ENCODE data around the gene FGF14.

The FGF14 gene

GRCh38 chr13:102440259-102440936 lies 38.5 kb upstream of the FGF14 start:
- no peak overlapping the region for H3K27ac ChIP-seq (ENCODE audit: low read depth, low read length)
- H3F3A ChIP-seq (ENCODE audit: control insufficient read depth, insufficient read depth), result no peaks in the 10 kb centered on the region
- H4K20me1 ChIP-seq (ENCODE audit: control insufficient read depth, insufficient read depth, low read depth, low read length), result no peaks in the 10 kb centered on the region
- H3K79me2 ChIP-seq (ENCODE audit: control insufficient read depth, low read length), result no peaks in the 10 kb centered on the region
- H3K4me2 ChIP-seq (ENCODE audit: low read length), result no peak overlapping the region
- no peak overlapping the region for H3K4me3 ChIP-seq (ENCODE audit: low read length)
- no peaks in the 10 kb centered on the region for H3K9me3 ChIP-seq (ENCODE audit: control insufficient read depth, insufficient read depth, low read length)
- TF ChIP-seq CTCF (IDR thresholded peaks at IDR 0.05; ENCODE audit: low read depth, low read length, poor library complexity, severe bottlenecking) (no peak), EZH2phosphoT487 (IDR thresholded peaks at IDR 0.05; ENCODE audit: borderline replicate concordance, low read length) (no peak)
- no peaks in the 10 kb centered on the region for H3K27me3 ChIP-seq (ENCODE audit: control insufficient read depth, low read length)
- H3K4me1 ChIP-seq (ENCODE audit: control insufficient read depth, low read length), result no peaks in the 10 kb centered on the region
- no peaks in the 10 kb centered on the region for H3K36me3 ChIP-seq (ENCODE audit: control insufficient read depth, low read length)
- H3K9me2 ChIP-seq (replicated peaks; ENCODE audit: control insufficient read depth, low read length), result no peaks in the 10 kb centered on the region

DNA sequence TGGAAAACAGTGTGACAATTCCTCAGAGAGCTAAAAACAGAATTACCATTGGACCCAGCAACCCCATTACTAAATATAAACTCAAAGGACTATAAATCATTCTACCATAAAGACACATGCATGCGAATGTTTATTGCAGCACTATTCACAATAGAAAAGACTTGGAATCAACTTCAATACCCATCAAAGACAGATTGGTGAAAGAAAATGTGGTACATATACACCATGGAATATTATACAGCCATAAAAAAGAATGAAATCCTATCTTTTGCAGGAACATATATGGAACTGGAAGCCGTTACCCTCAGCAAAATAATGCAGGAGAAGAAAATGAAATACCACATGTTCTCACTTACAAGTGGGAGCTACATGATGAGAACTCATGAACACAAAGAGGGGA lies 20.8 kb upstream of the FGF14 start:
- Histone ChIP-seq H3K4me3 (ENCODE audit: low read length) (no peak overlapping the region), H3K4me1 (ENCODE audit: control insufficient read depth, low read length) (no peaks in the 10 kb centered on the region), H3K9me2 (replicated peaks; ENCODE audit: control insufficient read depth, low read length) (no peaks in the 10 kb centered on the region), H3K27me3 (ENCODE audit: control insufficient read depth, low read length) (no peaks in the 10 kb centered on the region), H3K27ac (ENCODE audit: low read depth, low read length) (no peak overlapping the region), H3K36me3 (ENCODE audit: control insufficient read depth, low read length) (no peaks in the 10 kb centered on the region), H3K4me2 (ENCODE audit: low read length) (no peak overlapping the region), H3K79me2 (ENCODE audit: control insufficient read depth, low read length) (no peaks in the 10 kb centered on the region), H3K9me3 (ENCODE audit: control insufficient read depth, insufficient read depth, low read length) (no peaks in the 10 kb centered on the region; the same call in 1 of the 2 replicates), H3F3A (ENCODE audit: control insufficient read depth, insufficient read depth) (no peaks in the 10 kb centered on the region), H4K20me1 (ENCODE audit: control insufficient read depth, insufficient read depth, low read depth, low read length) (no peaks in the 10 kb centered on the region)
- TF ChIP-seq CTCF (IDR thresholded peaks at IDR 0.05; ENCODE audit: low read depth, low read length, poor library complexity, severe bottlenecking), result no peak
- TF ChIP-seq EZH2phosphoT487 (IDR thresholded peaks at IDR 0.05; ENCODE audit: borderline replicate concordance, low read length), result no peak

GRCh38 chr13:102405499-102406100 lies 3.8 kb upstream of the FGF14 start:
- H3F3A ChIP-seq (ENCODE audit: control insufficient read depth, insufficient read depth), result no peaks in the 10 kb centered on the region
- H3K27ac ChIP-seq (ENCODE audit: low read depth, low read length), result no peak overlapping the region
- no peaks in the 10 kb centered on the region for H3K9me3 ChIP-seq (ENCODE audit: control insufficient read depth, insufficient read depth, low read length)
- TF ChIP-seq CTCF (IDR thresholded peaks at IDR 0.05; ENCODE audit: low read depth, low read length, poor library complexity, severe bottlenecking) (no peak), EZH2phosphoT487 (IDR thresholded peaks at IDR 0.05; ENCODE audit: borderline replicate concordance, low read length) (no peak)
- no peaks in the 10 kb centered on the region for H3K9me2 ChIP-seq (replicated peaks; ENCODE audit: control insufficient read depth, low read length)
- no peaks in the 10 kb centered on the region for H4K20me1 ChIP-seq (ENCODE audit: control insufficient read depth, insufficient read depth, low read depth, low read length)
- no peaks in the 10 kb centered on the region for H3K4me1 ChIP-seq (ENCODE audit: control insufficient read depth, low read length)
- 0 out of 2 replicates have a peak, but pooled peaks cover 2% of the 10 kb centered on the region for H3K27me3 ChIP-seq (ENCODE audit: control insufficient read depth, low read length)
- no peak overlapping the region for H3K4me3 ChIP-seq (ENCODE audit: low read length)
- no peaks in the 10 kb centered on the region for H3K36me3 ChIP-seq (ENCODE audit: control insufficient read depth, low read length)
- no peaks in the 10 kb centered on the region for H3K79me2 ChIP-seq (ENCODE audit: control insufficient read depth, low read length)
- H3K4me2 ChIP-seq (ENCODE audit: low read length), result no peak overlapping the region

Data from DOHH2 (cell line).